Activated CD4-positive, alpha-beta T cell treated with anti-CD3 and anti-CD28 coated beads, Interleukin-2, amount 10 ng/mL, durations not matched to agents 7 days and 5 days (primary cell): Measurements from ENCODE around the gene KIF23. TPM values are rescaled to one million over a fixed set of nuclear protein-coding genes. Genes with fewer than 3 reads are reported as not detected.

Experiments used
- CTCF ChIA-PET: fragments of 350-600 bp; sonication (Branson Sonifier 250); formaldehyde crosslinking; loops from one replicate; lab custom pipeline; 2021; ENCODE audit warnings: antibody characterized with exemption; lab: Charles Lee
- POLR2A ChIA-PET: fragments of 350-600 bp; sonication (Branson Sonifier 250); formaldehyde crosslinking; loops from one replicate; lab custom pipeline; 2021; ENCODE audit warnings: antibody characterized with exemption; lab: Charles Lee
- DNase-seq: peaks from one replicate; pipeline ENCODE4 v3.0.0-alpha.2; 2020
- H3K27ac Mint-ChIP-seq: one replicate; pipeline ENCODE4 v1.8.0; 2021; ENCODE audit warnings: mild to moderate bottlenecking, moderate library complexity, mixed read lengths
- H3K27me3 Mint-ChIP-seq: one replicate; pipeline ENCODE4 v1.8.0; 2021; ENCODE audit warnings: mixed read lengths
- H3K36me3 Mint-ChIP-seq: one replicate; pipeline ENCODE4 v1.8.0; 2021; ENCODE audit warnings: low read depth, mixed read lengths
- H3K4me1 Mint-ChIP-seq: one replicate; pipeline ENCODE4 v1.8.0; 2021; ENCODE audit warnings: mixed read lengths
- H3K4me3 Mint-ChIP-seq: one replicate; pipeline ENCODE4 v1.8.0; 2021; ENCODE audit warnings: mild to moderate bottlenecking, moderate library complexity, mixed read lengths
- H3K9me3 Mint-ChIP-seq: one replicate; pipeline ENCODE4 v1.8.0; 2021; ENCODE audit warnings: mixed read lengths
- total RNA-seq, 2 experiments: library from RNA; stranded (reverse); gene quantifications; one replicate each; pipeline ENCODE4 v1.2.3, GENCODE V29; 2021

Gene KIF23
- total RNA-seq, 2 experiments from 2014 or later = 77.8 to 93.1 TPM

DNA sequence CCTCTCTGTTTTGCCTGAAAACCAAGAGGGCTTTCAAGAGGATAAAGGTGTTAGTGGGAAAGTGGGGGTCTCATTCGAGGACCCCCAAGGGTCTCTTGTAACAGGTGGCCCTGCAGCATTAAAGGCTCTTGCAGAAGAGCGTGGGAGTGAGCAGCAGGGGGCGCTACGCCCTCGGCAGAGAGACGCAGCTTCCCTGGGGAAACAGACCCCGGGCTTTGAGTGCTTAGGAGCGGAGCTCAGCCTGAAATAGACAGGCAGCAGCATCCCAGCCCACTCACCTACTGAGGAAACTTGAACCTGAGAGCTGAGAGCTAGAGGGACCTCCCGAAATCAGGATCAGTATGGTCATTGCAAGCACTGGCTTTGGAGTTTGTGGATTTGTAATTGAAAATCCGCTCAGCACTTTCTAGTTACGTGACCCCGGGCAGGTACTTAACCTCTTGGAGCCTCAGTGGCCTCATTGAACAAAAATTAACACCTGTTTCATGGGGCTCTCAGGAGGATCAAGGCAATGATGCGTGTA is 64.2 kb downstream of the KIF23 start:
- Mint-ChIP-seq H3K27ac (no peak overlapping the region), H3K4me1 (no peaks in the 10 kb centered on the region), H3K4me3 (no peak overlapping the region), H3K36me3 (peaks cover 1% of the 10 kb centered on the region), H3K9me3 (peaks cover 3% of the 10 kb centered on the region), H3K27me3 (peaks cover 10% of the 10 kb centered on the region)
- POLR2A ChIA-PET = no interaction called here
- DNase-seq = peak; percentile 45
- CTCF ChIA-PET = interaction anchor here (0.5 to 1.7 kb wide), 7 partner anchors 9 to 1843 kb away, joined by 3 to 7 read pairs (median 3); no protein-coding TSS in a partner anchor

DNA sequence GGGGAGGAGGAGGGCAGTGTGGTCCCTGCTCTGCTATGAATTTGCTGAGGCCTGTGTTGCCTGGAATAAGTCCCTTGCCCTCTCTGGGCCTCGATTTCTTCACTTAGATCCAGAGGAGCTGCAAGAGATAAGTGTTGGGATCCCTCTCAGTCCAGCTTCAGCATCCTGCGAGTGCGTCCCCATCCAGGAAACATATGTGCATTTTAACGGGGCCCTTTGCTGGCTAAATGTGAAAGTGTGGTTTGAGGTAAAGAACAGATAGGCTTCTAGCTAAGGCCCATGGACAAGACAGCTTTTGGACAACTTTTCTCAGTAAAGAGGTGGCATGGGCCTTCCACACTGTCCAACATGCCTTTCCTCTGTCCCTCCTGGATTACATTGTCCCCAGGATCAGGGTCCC is 64.9 kb downstream of the KIF23 start:
- H3K9me3 Mint-ChIP-seq = peaks cover 3% of the 10 kb centered on the region
- no peak for DNase-seq
- H3K4me3 Mint-ChIP-seq = no peak overlapping the region
- ChIA-PET POLR2A (no interaction called here), CTCF (interaction anchor here (1.1 to 1.7 kb wide), 2 partner anchors 11 to 17 kb away, joined by 3 to 4 read pairs; no protein-coding TSS in a partner anchor)
- no peaks in the 10 kb centered on the region for H3K4me1 Mint-ChIP-seq
- H3K36me3 Mint-ChIP-seq = peaks cover 1% of the 10 kb centered on the region
- H3K27ac Mint-ChIP-seq = no peak overlapping the region
- peaks cover 10% of the 10 kb centered on the region for H3K27me3 Mint-ChIP-seq

GRCh38 chr15:69479971-69480370 is 65.8 kb downstream of the KIF23 start:
- ChIA-PET CTCF (interaction anchor here (1.1 to 1.7 kb wide), 2 partner anchors 10 to 17 kb away, joined by 3 to 4 read pairs; no protein-coding TSS in a partner anchor), POLR2A (no interaction called here)
- H3K4me1 Mint-ChIP-seq = no peaks in the 10 kb centered on the region
- peaks cover 1% of the 10 kb centered on the region for H3K36me3 Mint-ChIP-seq
- H3K9me3 Mint-ChIP-seq = peaks cover 3% of the 10 kb centered on the region
- peaks cover 8% of the 10 kb centered on the region for H3K27me3 Mint-ChIP-seq
- H3K4me3 Mint-ChIP-seq = no peak overlapping the region
- DNase-seq = no peak
- no peak overlapping the region for H3K27ac Mint-ChIP-seq

- no peak for DNase-seq
- H3K36me3 Mint-ChIP-seq = peaks cover 1% of the 10 kb centered on the region
- peaks cover 3% of the 10 kb centered on the region for H3K9me3 Mint-ChIP-seq
- CTCF ChIA-PET = no interaction called here
- no peaks in the 10 kb centered on the region for H3K4me1 Mint-ChIP-seq
- POLR2A ChIA-PET = no interaction called here
- peaks cover 6% of the 10 kb centered on the region for H3K27me3 Mint-ChIP-seq
- no peak overlapping the region for H3K4me3 Mint-ChIP-seq
- H3K27ac Mint-ChIP-seq = no peak overlapping the region
These were observed 66.8 kb downstream of the KIF23 start for GRCh38 chr15:69480932-69481331.

- H3K27me3 Mint-ChIP-seq = peaks cover 6% of the 10 kb centered on the region
- peaks cover 1% of the 10 kb centered on the region for H3K36me3 Mint-ChIP-seq
- DNase-seq = no peak
- H3K4me1 Mint-ChIP-seq = no peaks in the 10 kb centered on the region
- CTCF ChIA-PET = no interaction called here
- no peak overlapping the region for H3K27ac Mint-ChIP-seq
- POLR2A ChIA-PET = no interaction called here
- H3K4me3 Mint-ChIP-seq = no peak overlapping the region
- peaks cover 3% of the 10 kb centered on the region for H3K9me3 Mint-ChIP-seq
These were observed 68.6 kb downstream of the KIF23 start for GRCh38 chr15:69482686-69483256.

DNA sequence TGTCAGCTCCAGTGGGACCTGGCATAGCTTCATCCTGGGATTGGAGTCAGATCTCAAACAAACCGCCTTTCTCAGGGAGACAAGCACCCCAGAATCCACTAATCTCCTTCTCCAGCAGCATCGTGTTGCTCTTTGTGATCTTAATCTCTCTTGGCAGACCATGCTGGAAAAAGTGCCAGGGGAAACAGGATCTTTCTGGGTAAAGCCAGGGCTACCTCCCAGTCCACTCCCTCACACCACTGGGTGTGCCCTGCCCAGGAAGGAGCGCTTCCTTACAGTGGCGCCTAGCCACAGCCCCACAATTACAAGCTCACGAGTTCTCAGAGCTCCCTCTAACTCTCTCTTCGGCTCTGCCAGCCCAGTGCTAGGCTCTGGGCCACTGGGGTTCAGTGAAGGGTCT is 70.7 kb downstream of the KIF23 start:
- ChIA-PET POLR2A (no interaction called here), CTCF (interaction anchor here (0.8 kb wide), 1 partner anchor 9 kb away, joined by 3 read pairs; no protein-coding TSS in a partner anchor)
- DNase-seq = no peak
- Mint-ChIP-seq H3K27me3 (no peaks in the 10 kb centered on the region), H3K4me1 (no peaks in the 10 kb centered on the region), H3K9me3 (no peaks in the 10 kb centered on the region), H3K27ac (no peak overlapping the region), H3K36me3 (no peaks in the 10 kb centered on the region), H3K4me3 (no peak overlapping the region)

GRCh38 chr15:69486481-69487110 is 72.4 kb downstream of the KIF23 start:
- CTCF ChIA-PET = interaction anchor here (1.1 to 1.8 kb wide), 4 partner anchors 10 to 164 kb away, joined by 3 to 5 read pairs (median 4); no protein-coding TSS in a partner anchor
- H3K27me3 Mint-ChIP-seq = peaks cover 3% of the 10 kb centered on the region
- no peaks in the 10 kb centered on the region for H3K36me3 Mint-ChIP-seq
- POLR2A ChIA-PET = interaction anchor here (0.6 kb wide), 1 partner anchor 1773 kb away, joined by 3 read pairs; no protein-coding TSS in a partner anchor
- H3K9me3 Mint-ChIP-seq = peaks cover under 1% of the 10 kb centered on the region
- DNase-seq = no peak
- no peak overlapping the region for H3K27ac Mint-ChIP-seq
- H3K4me1 Mint-ChIP-seq = no peaks in the 10 kb centered on the region
- no peak overlapping the region for H3K4me3 Mint-ChIP-seq

GRCh38 chr15:69489073-69489571 is 75.0 kb downstream of the KIF23 start:
- Mint-ChIP-seq H3K27me3 (peaks cover 3% of the 10 kb centered on the region), H3K36me3 (no peaks in the 10 kb centered on the region), H3K4me1 (no peaks in the 10 kb centered on the region), H3K4me3 (no peak overlapping the region), H3K27ac (no peak overlapping the region), H3K9me3 (peaks cover 4% of the 10 kb centered on the region)
- CTCF ChIA-PET = no interaction called here
- DNase-seq = no peak
- POLR2A ChIA-PET = no interaction called here

DNA sequence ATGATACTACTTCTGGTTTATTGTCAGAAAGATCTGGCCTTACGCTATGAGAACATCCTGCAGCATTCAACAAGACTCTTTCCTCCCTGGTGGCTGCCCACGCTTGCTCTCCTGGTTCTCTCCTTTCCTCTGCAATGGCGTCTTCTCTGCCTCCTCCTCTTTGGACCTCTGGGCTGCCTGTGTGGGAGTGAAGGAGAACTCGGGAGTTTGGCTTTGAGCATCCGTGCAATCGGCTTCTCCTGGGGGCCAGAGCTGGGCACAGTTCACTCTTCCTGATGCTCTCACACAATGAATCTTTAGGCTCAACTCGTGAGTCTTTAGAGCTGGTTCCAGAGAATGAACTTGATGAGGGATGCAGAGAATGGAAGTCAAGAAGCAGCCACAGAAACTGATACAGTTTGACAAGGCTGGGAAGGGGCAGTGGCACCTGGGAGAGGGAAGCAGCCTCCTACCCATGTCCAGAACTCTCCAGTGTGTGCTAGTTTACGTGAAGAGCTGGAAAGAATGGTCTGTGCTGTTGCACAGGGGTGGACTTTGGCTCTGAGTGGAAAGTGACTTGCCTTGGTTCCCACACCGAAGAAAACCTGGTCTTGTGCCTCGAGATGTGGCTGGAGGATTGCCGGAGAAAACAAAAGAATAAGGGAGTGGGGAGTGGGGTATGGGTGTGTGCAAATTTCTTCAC is 76.3 kb downstream of the KIF23 start:
- DNase-seq = no peak
- Mint-ChIP-seq H3K4me1 (no peaks in the 10 kb centered on the region), H3K4me3 (no peak overlapping the region), H3K27me3 (peaks cover 3% of the 10 kb centered on the region), H3K27ac (no peak overlapping the region), H3K9me3 (peaks cover 4% of the 10 kb centered on the region), H3K36me3 (no peaks in the 10 kb centered on the region)
- POLR2A ChIA-PET = no interaction called here
- CTCF ChIA-PET = interaction anchor here (0.7 to 1.3 kb wide), 3 partner anchors 11 to 729 kb away, joined by 3 to 4 read pairs (median 3); no protein-coding TSS in a partner anchor

DNA sequence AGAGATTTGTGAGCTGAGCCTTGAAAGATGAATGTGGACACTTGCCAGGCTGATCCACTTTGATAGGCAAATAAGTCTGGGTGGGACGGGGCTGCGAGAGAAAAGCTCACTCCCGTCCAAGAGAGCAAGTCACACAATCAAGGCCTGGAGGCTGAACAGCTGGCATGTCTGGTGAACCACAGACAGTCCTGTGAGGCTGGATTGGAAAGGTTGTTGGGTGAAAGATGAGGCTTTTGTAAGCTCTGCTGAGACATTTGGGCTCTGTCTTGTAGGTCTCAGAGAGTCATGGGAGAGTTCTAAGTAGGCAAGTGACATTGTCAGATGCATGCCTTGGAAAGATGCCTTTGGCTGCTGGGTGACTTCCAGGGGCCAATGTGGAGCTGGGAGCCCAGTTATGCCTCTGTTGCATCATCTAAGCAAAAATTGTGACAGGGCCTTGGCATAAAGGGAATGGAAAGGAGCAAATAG is 76.9 kb downstream of the KIF23 start:
- peaks cover 4% of the 10 kb centered on the region for H3K9me3 Mint-ChIP-seq
- H3K27me3 Mint-ChIP-seq = peaks cover 3% of the 10 kb centered on the region
- no peaks in the 10 kb centered on the region for H3K4me1 Mint-ChIP-seq
- DNase-seq = no peak
- ChIA-PET CTCF (interaction anchor here (1.1 to 1.3 kb wide), 2 partner anchors 12 to 26 kb away, joined by 3 to 4 read pairs; no protein-coding TSS in a partner anchor), POLR2A (no interaction called here)
- no peak overlapping the region for H3K4me3 Mint-ChIP-seq
- no peak overlapping the region for H3K27ac Mint-ChIP-seq
- H3K36me3 Mint-ChIP-seq = no peaks in the 10 kb centered on the region

DNA sequence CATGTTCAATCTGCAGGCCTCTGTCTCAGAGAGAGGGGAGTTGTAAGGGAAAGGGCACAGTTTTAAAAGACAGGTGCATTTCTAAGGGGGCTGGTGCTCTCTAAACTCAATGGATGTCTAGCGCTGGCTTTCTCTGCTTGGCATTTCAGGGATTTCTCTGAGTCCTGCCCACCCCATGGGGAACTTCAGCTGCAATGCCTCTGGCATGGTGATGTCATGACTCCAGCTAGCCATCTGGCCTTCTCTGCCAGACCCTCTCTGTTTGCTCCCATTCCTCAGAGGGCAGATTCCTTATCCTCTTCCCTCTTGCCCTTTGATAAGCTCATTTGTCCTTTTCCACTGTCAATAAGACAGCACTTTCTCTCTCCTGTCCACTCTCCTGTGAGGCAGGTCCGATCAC is 79.3 kb downstream of the KIF23 start:
- no peaks in the 10 kb centered on the region for H3K36me3 Mint-ChIP-seq
- H3K4me1 Mint-ChIP-seq = peaks cover 9% of the 10 kb centered on the region
- DNase-seq = no peak
- CTCF ChIA-PET = interaction anchor here (1.2 to 1.7 kb wide), 2 partner anchors 10 to 97 kb away, joined by 3 to 6 read pairs; no protein-coding TSS in a partner anchor
- H3K27ac Mint-ChIP-seq = no peak overlapping the region
- no peak overlapping the region for H3K4me3 Mint-ChIP-seq
- POLR2A ChIA-PET = no interaction called here
- H3K9me3 Mint-ChIP-seq = peaks cover 4% of the 10 kb centered on the region
- peaks cover 3% of the 10 kb centered on the region for H3K27me3 Mint-ChIP-seq

DNA sequence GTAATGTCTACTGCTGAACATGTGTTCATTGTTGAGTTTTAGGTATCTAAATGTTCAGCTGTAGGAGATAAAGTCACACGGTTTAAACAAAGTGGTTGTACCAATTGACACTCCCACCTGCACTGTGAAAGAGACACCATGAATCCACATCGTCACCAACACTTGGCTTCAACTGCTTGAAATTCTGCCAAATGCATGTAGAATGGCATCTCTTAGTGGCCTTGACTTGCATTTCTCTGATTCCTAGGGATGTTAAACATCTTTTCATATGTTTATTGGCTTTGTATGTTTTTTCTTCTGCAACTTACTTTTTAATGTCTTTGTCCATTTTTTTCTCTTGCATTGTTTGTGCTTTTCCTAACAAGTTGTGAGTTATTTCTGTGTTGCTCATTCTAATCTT is 81.9 kb downstream of the KIF23 start:
- H3K4me1 Mint-ChIP-seq = peaks cover 9% of the 10 kb centered on the region
- no peak overlapping the region for H3K4me3 Mint-ChIP-seq
- ChIA-PET CTCF (no interaction called here), POLR2A (no interaction called here)
- no peaks in the 10 kb centered on the region for H3K36me3 Mint-ChIP-seq
- H3K27me3 Mint-ChIP-seq = no peaks in the 10 kb centered on the region
- no peak overlapping the region for H3K27ac Mint-ChIP-seq
- DNase-seq = no peak
- peaks cover 4% of the 10 kb centered on the region for H3K9me3 Mint-ChIP-seq
